NCI-H774 (cell line): ENCODE data around the gene OAS1.

Source experiments
- DNase-seq: peaks from one replicate; lab custom pipeline; 2025; lab: John Stamatoyannopoulos, UW

OAS1 gene

GRCh38 chr12:112965643-112966042 is 58.9 kb downstream of the OAS1 start:
- DNase-seq, result no peak

GRCh38 chr12:112967306-112967705 is 60.5 kb downstream of the OAS1 start:
- no peak for DNase-seq

- DNase-seq, result no peak
Measured at GRCh38 chr12:112967858-112968257, 61.1 kb downstream of the OAS1 start.
